AG09309 (cell line): ENCODE data around the gene PCP2.

ENCODE experiments used
- DNase-seq: peaks from one replicate; pipeline ENCODE4 v3.0.0-alpha.2; 2010; ENCODE audit warnings: low read depth
- H3K4me3 ChIP-seq: 2 replicates; pipeline ENCODE4 v1.5.1; 2011; ENCODE audit warnings: mild to moderate bottlenecking, low read depth, low read length, moderate library complexity; ENCODE audit not compliant: control insufficient read depth
- TF ChIP-seq, protein P1 (sequence below): IDR thresholded peaks from 2 replicates; pipeline ENCODE4 v1.5.1; 2011; ENCODE audit warnings: mild to moderate bottlenecking, low read depth, low read length, inconsistent platforms; ENCODE audit not compliant: insufficient read depth, control insufficient read depth; ENCODE audit errors: missing control alignments

PCP2 gene

DNA sequence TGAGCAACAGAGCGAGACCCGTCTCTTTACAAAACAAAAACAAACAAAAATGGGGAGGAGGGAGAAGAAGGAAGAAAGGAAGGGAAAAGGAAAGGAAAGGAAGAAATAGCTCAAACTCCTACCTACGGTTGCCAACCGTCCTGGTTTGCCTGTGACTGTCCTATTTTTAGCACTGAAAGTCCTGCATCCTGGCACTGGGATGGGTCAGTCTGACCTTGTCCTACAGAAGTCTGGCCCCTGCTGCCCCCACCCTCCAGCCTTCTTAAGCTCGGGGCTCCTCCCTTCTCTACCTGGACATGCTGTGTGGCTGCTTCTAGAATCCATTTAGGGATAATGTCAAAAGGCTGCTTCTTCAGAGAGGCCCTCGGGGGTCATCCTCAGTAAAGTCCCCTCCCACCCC, 2.2 kb upstream of the PCP2 start:
- H3K4me3 ChIP-seq = no peak overlapping the region
- no peak for DNase-seq
- TF ChIP-seq, protein P1, sequence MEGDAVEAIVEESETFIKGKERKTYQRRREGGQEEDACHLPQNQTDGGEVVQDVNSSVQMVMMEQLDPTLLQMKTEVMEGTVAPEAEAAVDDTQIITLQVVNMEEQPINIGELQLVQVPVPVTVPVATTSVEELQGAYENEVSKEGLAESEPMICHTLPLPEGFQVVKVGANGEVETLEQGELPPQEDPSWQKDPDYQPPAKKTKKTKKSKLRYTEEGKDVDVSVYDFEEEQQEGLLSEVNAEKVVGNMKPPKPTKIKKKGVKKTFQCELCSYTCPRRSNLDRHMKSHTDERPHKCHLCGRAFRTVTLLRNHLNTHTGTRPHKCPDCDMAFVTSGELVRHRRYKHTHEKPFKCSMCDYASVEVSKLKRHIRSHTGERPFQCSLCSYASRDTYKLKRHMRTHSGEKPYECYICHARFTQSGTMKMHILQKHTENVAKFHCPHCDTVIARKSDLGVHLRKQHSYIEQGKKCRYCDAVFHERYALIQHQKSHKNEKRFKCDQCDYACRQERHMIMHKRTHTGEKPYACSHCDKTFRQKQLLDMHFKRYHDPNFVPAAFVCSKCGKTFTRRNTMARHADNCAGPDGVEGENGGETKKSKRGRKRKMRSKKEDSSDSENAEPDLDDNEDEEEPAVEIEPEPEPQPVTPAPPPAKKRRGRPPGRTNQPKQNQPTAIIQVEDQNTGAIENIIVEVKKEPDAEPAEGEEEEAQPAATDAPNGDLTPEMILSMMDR = no peak

DNA sequence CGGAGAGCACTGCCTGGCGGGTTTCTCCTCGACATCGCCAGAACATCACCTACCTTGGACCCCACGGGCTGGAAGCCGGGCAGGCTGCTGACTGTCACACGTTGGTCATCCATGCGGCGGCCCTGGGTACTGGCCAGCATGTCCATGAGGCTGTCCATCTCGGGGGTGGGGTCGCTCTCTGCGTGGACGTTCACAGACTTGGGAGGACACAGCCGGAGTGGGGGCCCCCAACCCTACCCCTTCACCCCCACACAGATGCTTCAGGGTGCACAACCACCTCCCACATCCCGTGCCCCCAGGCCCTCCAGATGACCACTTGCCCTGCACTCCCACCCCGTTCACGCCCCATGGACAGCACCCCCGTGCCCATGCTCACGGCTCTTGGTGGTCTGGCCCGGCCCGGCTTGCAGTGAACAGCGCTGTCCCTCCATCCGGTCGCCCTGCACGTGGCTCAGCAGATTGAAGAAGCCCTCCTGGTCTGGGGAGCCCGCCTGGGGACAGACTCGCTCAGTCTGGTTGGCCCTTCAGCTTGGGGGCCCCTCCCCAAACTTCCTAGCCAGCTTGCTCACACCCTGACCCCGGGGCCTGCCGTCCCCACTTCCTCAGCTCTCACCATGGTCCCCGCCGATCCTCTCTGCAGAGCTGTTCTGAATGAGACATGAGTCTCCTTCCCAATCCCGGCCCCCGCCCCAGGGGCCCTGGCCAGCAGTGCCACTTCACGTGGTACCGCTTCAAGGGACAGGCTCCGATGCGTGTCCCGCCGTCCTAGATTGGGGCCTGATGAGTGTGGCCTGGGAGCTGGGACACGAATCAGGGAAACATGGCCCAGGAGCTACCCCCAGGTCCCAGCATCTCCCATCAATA, 947 bp downstream of the PCP2 start:
- H3K4me3 ChIP-seq = no peak overlapping the region
- TF ChIP-seq, protein P1 = no peak
- no peak for DNase-seq

DNA sequence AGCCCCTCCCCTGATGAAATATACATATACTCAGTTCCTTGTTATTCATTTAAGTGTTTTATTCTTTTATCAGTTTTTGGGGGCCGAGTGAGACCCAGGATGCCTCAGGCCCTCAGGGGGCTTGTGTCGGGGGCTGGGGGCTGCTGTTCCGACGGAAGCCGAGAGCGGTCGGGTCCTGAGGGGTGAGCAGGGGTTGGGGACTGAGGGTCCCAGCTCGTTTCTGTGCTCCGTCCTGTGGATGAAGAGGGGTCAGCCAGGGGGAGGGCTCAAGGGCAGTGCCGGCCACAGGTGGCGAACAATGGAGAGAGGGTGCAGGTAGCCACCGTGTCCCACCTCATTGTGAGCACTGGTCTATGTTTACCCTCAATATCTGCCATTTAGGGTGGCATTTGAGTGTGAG, 1.9 kb downstream of the PCP2 start:
- no peak for DNase-seq
- H3K4me3 ChIP-seq = no peak overlapping the region
- TF ChIP-seq, protein P1 = no peak

DNA sequence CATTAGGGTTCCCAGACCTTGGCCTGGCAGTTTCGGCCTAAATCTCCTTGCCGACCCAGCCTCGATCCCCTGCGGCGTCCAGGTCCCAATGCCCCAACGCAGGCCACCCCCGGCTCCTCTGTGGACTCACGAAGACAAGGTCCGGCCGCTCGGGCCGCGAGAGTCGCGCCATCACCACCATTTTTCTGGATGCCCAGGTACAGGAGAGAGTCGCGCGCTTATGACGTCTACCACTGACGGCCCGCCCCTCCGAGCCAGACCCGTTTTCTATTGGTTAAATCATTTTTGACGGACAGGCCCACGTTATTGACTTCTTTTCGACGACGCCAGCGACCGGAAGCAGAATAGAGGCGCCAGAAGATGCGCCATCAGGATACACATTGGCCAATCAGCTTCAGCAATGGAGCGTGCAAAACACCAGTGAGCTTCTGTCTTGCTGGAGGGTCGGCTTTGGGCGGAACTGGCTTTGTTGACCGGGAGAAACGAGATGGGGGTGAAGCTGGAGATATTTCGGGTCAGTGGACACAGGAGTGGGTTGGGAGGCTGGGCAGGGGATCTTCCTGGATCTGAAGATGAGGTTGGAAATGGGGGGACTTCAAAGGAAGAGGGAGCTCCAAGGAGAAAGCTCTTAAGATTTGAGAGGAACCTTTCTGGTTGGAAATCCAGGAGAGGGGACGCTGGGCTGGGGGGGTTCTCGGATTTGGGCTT, 4.0 kb downstream of the PCP2 start, which contains the start of the genes PET100 and XAB2:
Gene PET100 (plus strand): TSS at position 447 of the 708 bp plus-strand sequence. CDS start 41 bp downstream, at position 488.
Gene XAB2 (minus strand): TSS at position 199 of the 708 bp plus-strand sequence. CDS start 18 bp downstream, at position 181.
- peak; percentile 97 for DNase-seq
- TF ChIP-seq, protein P1 = no peak
- peak within 1 kb of the TSS; percentile 71 for H3K4me3 ChIP-seq

DNA sequence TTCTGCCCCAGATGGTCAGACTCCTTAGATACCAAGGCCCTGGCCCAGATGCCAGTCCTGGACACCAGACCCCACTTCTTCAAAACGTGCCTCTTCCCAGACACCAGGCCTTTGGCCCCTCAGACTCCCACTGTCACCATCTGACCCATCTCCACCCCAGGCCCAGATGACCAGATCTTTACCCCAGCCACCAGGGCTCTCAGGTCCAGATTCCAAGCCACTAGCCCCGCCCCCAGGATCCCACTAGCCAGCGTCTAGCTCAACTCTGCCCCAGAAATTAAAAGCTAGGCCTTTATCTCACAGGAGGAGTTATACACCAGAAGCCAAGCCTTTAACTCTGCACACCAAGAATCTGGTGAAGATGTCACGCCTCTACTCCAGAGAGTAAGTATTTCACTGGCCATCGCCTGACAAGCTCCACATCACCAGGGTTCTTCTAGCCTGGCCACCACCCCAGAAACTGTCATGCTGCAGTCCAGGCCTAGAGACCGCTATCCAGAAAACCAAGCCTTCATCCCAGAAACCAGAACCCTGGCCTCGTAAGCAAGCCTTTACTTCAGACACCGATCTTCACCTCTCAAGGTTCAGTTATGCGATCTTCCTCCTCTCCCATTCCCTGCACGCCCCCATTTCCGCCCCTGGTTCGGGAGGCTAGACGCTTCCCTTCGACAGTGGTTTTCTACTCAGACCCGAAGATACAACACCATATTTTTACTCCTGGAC, 4.8 kb downstream of the PCP2 start:
- TF ChIP-seq, protein P1 = no peak
- H3K4me3 ChIP-seq = peak overlapping the region; percentile 71

DNA sequence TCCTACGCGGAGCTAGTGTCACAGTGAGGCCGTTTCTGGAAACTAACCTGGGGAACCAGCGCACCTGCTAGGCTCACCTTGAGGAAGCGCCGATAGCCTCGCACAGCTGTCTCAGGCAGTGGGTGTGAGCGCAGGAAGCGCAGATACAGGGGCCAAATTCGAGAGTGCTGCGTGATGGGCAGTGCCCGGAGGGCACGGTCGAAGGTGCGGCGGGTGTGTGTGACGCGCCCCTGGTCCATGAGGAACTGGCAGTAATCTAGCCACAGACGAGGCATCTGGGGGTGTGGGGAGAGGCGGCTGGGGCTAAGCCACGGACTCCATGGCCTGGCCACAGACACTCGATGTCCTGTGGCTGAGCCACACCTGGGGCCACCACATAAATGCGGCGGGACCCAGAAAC, 6.4 kb downstream of the PCP2 start:
- DNase-seq = no peak
- TF ChIP-seq, protein P1 = no peak
- H3K4me3 ChIP-seq = no peak overlapping the region

More for the DNA sequence above, 4.8 kb downstream of the PCP2 start:
- DNase-seq = no peak
